ENCODE measurements around the gene POTEF. TPM values are rescaled to one million over a fixed set of nuclear protein-coding genes. Genes with fewer than 3 reads are reported as not detected.
"Not testable (repeated sequence)": the region's sequence is repeated elsewhere in the genome, so short reads cannot be mapped to it uniquely, and the experiment has no call there.

Gene POTEF
- total and polyA plus RNA-seq, 2 donors (not counting 3 experiments of a cell fraction or from before 2014, with no cell fraction given) = 0.04 TPM; not detected in 1

DNA sequence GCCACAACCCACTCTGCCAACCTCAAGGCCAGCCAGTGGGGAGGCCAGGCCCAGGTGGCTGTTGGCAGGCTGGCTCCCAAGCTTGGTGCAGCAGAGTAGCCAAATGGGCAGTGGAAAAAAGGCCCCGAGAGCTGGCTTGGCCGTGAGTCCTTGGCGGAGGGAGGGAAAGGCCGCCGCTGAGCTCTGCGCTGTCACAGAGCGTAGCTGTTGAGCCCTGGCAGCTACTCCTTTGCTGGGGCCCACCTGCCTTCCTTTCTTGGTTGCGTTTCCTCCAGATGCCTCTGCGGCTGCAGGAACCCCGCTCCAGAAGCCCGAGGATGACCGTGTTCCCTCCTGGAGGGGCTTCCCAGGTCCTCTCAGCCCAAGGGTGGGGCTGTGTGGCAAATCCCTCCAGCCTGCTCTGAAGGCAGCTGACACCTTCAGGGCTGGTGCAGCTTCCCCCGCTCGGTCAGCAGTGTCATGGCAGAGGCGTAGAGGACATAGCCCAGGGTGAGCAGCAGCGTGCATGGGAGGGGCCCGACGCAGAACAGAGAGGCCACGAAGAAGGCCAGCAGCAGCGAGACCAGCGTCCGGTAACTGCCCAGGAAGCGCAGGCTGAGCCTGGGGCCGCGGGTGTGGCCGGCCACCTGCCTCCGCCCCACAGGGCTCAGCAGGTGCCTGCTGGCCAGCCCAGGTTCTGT lies 23.3 kb upstream of the POTEF start:
- POLR2A ChIA-PET; CTCF ChIA-PET; H3K4me3 ChIP-seq (replicated peaks in 1 of 3; ENCODE audit: insufficient read depth in 1 of 3, low read depth in 1 of 3, low read length in 3 of 3); H2AFZ ChIP-seq (ENCODE audit: low read depth, low read length); H3K27me3 ChIP-seq (ENCODE audit: control insufficient read depth in 2 of 2, insufficient read depth in 2 of 2, low read length in 2 of 2); H3K79me2 ChIP-seq (ENCODE audit: control insufficient read depth, insufficient read depth, low read length); H3K4me1 ChIP-seq (ENCODE audit: control insufficient read depth, extremely low read depth, insufficient read depth, low read length); FAIRE-seq; H4K20me1 ChIP-seq (replicated peaks; ENCODE audit: control insufficient read depth, extremely low read depth, insufficient read depth, low read length); H3K4me2 ChIP-seq (ENCODE audit: insufficient read depth, low read length); dilution Hi-C loops (cut with MboI; ENCODE audit: extremely low pct_ligation_motif_present, low sequenced_read_pairs); BruUV-seq (replicated peaks); H3K27ac ChIP-seq (ENCODE audit: insufficient read depth, low read depth, low read length); intact Hi-C loops (cut with micrococcal nuclease); H3K9me1 ChIP-seq (replicated peaks; ENCODE audit: control insufficient read depth, extremely low read depth, insufficient read depth, low read length); DNase-seq (ENCODE audit: low read depth, low spot score); H3K9ac ChIP-seq (replicated peaks; ENCODE audit: extremely low read depth, insufficient read depth, low read length); H3K9me3 ChIP-seq (replicated peaks; ENCODE audit: control insufficient read depth, insufficient read depth, low read length): not testable (repeated sequence)
- H3K36me3 ChIP-seq (ENCODE audit: control insufficient read depth in 2 of 2, extremely low read depth in 1 of 2, insufficient read depth in 2 of 2, low read length in 2 of 2) = peaks cover 0 to 18% of the 10 kb centered on the region in 2 experiments

DNA sequence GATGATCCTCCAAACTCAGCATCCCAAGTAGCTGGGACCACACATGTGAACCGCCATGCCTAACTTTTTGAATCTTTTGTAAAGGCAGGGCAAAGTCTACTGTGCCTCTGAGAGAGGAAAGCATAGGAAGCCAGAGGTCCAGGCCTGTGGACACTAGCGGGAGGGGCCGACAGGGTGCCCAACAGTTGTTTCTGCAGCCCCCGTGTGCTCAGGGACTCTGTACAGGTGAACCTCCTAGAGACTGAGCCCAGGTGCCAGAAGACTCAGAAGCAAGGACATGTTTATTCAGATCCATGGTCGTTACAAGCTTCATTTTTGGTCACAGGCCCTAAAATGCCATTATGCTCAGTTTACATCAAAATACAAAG lies 22.1 kb upstream of the POTEF start:
- H3K27me3 ChIP-seq (ENCODE audit: control insufficient read depth in 2 of 2, insufficient read depth in 2 of 2, low read length in 2 of 2); H3K9me3 ChIP-seq (replicated peaks; ENCODE audit: control insufficient read depth, insufficient read depth, low read length); dilution Hi-C loops (cut with MboI; ENCODE audit: extremely low pct_ligation_motif_present, low sequenced_read_pairs); H3K9ac ChIP-seq (replicated peaks; ENCODE audit: extremely low read depth, insufficient read depth, low read length); H3K79me2 ChIP-seq (ENCODE audit: control insufficient read depth, insufficient read depth, low read length); H2AFZ ChIP-seq (ENCODE audit: low read depth, low read length); H3K9me1 ChIP-seq (replicated peaks; ENCODE audit: control insufficient read depth, extremely low read depth, insufficient read depth, low read length); H3K4me2 ChIP-seq (ENCODE audit: insufficient read depth, low read length); DNase-seq (ENCODE audit: low read depth, low spot score); POLR2A ChIA-PET; H4K20me1 ChIP-seq (replicated peaks; ENCODE audit: control insufficient read depth, extremely low read depth, insufficient read depth, low read length); BruUV-seq (replicated peaks); intact Hi-C loops (cut with micrococcal nuclease); CTCF ChIA-PET; H3K4me1 ChIP-seq (ENCODE audit: control insufficient read depth, extremely low read depth, insufficient read depth, low read length); H3K27ac ChIP-seq (ENCODE audit: insufficient read depth, low read depth, low read length); H3K4me3 ChIP-seq (replicated peaks in 1 of 3; ENCODE audit: insufficient read depth in 1 of 3, low read depth in 1 of 3, low read length in 3 of 3): not testable (repeated sequence)
- H3K36me3 ChIP-seq (ENCODE audit: control insufficient read depth in 2 of 2, extremely low read depth in 1 of 2, insufficient read depth in 2 of 2, low read length in 2 of 2) = peaks cover 0 to 18% of the 10 kb centered on the region in 2 experiments
- peak; percentile 68 for FAIRE-seq
